Activated T-cell treated with anti-CD3 and anti-CD28 coated beads, Interleukin-2, amount 50 U/mL, for 24 hours (primary cell): Measurements from ENCODE around the gene SPCS2.
"Not testable (repeated sequence)": the region's sequence is repeated elsewhere in the genome, so short reads cannot be mapped to it uniquely, and the experiment has no call there.

ENCODE experiments used
- DNase-seq: peaks from one replicate; pipeline ENCODE4 v3.0.0-alpha.2; 2020
- H3K27ac Mint-ChIP-seq: 2 replicates; pipeline ENCODE4 v1.8.0; 2020; ENCODE audit warnings: mild to moderate bottlenecking, mixed read lengths
- H3K27me3 Mint-ChIP-seq: 2 replicates; pipeline ENCODE4 v1.8.0; 2020; ENCODE audit warnings: mixed read lengths
- H3K36me3 Mint-ChIP-seq: 2 replicates; pipeline ENCODE4 v1.8.0; 2020; ENCODE audit warnings: low read depth, mixed read lengths
- H3K4me1 Mint-ChIP-seq: 2 replicates; pipeline ENCODE4 v1.8.0; 2020; ENCODE audit warnings: low read depth, mixed read lengths
- H3K4me3 Mint-ChIP-seq: 2 replicates; pipeline ENCODE4 v1.8.0; 2020; ENCODE audit warnings: mild to moderate bottlenecking, moderate library complexity, mixed read lengths
- H3K9me3 Mint-ChIP-seq: 2 replicates; pipeline ENCODE4 v1.8.0; 2020; ENCODE audit warnings: mixed read lengths

Gene SPCS2

GRCh38 chr11:74960128-74960527, 11.1 kb downstream of the SPCS2 start:
- peaks cover 84% of the 10 kb centered on the region for H3K36me3 Mint-ChIP-seq
- not testable (repeated sequence) for H3K9me3 Mint-ChIP-seq, H3K27me3 Mint-ChIP-seq, DNase-seq, H3K27ac Mint-ChIP-seq, H3K4me3 Mint-ChIP-seq
- peaks cover 74% of the 10 kb centered on the region for H3K4me1 Mint-ChIP-seq

- H3K4me1 Mint-ChIP-seq, result peaks cover 21% of the 10 kb centered on the region
- no peaks in the 10 kb centered on the region for H3K27me3 Mint-ChIP-seq
- no peak for DNase-seq
- peak overlapping the region; percentile 29 for H3K27ac Mint-ChIP-seq
- no peak overlapping the region for H3K4me3 Mint-ChIP-seq
- no peaks in the 10 kb centered on the region for H3K9me3 Mint-ChIP-seq
- peaks cover 88% of the 10 kb centered on the region for H3K36me3 Mint-ChIP-seq
Observed at GRCh38 chr11:74966651-74967050, 17.6 kb downstream of the SPCS2 start.

GRCh38 chr11:74970852-74971395, 21.9 kb downstream of the SPCS2 start:
- H3K4me1 Mint-ChIP-seq, result peaks cover 1% of the 10 kb centered on the region
- H3K27me3 Mint-ChIP-seq, result no peaks in the 10 kb centered on the region
- H3K27ac Mint-ChIP-seq, result no peak overlapping the region
- peaks cover 91% of the 10 kb centered on the region for H3K36me3 Mint-ChIP-seq
- no peak for DNase-seq
- no peaks in the 10 kb centered on the region for H3K9me3 Mint-ChIP-seq
- H3K4me3 Mint-ChIP-seq, result no peak overlapping the region

- Mint-ChIP-seq H3K9me3 (no peaks in the 10 kb centered on the region), H3K27ac (no peak overlapping the region), H3K27me3 (no peaks in the 10 kb centered on the region), H3K4me1 (peaks cover 1% of the 10 kb centered on the region), H3K4me3 (no peak overlapping the region), H3K36me3 (peaks cover 91% of the 10 kb centered on the region)
- no peak for DNase-seq
Observed at GRCh38 chr11:74971424-74971823, 22.4 kb downstream of the SPCS2 start.

DNA sequence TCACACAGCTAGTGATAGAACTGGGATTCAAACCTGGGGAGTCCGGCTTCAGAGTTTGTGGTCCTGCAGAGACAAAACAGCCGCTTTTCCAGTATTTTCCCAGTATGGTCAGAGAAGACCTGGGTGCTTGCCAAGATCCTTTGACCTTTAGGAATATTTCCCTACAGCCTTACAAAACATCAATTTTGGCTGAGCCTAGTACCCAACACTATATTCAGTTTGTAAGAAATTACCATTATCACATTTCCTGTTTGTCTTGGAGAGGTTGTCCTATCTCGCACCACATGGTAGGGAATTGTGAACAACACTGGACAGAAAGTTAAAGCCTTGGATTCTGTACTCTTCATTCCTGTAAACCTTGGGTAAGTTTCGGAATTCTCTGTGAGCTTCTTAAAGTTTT, 29.0 kb downstream of the SPCS2 start:
- H3K36me3 Mint-ChIP-seq, result peaks cover 73% of the 10 kb centered on the region

DNA sequence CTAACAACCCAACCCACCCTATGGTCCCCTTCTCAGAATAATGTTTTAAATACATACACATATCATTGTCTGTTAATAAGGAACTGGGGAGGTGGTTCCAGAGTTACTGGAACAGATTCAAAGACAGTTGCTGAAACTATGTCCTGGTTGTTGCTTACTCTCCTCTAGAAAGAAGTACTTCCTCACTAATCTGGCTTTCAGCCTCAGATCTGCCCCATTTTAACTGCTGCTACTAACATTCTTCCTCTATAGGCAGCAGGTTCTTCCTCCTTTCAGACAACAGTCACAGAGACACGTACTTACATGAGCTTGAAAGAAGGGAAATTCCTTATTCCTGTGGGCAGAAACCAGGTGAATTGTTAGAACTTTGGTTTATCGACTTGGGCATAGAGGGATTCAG, 31.6 kb downstream of the SPCS2 start:
- Mint-ChIP-seq H3K36me3 (peaks cover 48% of the 10 kb centered on the region), H3K4me1 (no peaks in the 10 kb centered on the region), H3K9me3 (no peaks in the 10 kb centered on the region), H3K4me3 (no peak overlapping the region), H3K27ac (no peak overlapping the region), H3K27me3 (no peaks in the 10 kb centered on the region)
- DNase-seq, result no peak

More for the DNA sequence above, 29.0 kb downstream of the SPCS2 start:
- Mint-ChIP-seq H3K27me3 (no peaks in the 10 kb centered on the region), H3K4me1 (no peaks in the 10 kb centered on the region), H3K27ac (no peak overlapping the region), H3K9me3 (no peaks in the 10 kb centered on the region), H3K4me3 (no peak overlapping the region)
- DNase-seq, result no peak

DNA sequence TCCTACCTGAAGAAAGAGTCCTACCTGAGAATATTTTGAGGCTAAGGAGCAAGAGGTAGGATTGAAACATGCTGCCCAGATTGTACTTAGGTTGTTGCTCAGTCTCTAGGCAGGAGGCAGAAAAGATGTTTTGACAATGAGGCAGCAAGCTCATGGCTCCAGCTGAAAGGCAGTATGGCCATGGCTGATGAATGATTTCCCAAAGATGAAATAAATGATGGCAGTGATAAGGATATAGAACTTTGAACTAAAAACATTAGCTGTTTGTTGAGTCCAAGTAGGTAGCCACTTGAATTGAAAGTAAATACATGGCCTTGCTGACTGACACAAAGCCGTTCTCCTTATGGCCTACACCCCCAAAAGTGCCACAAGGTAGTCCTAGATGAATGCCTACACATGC, 32.8 kb downstream of the SPCS2 start:
- Mint-ChIP-seq H3K4me1 (no peaks in the 10 kb centered on the region), H3K27ac (no peak overlapping the region), H3K27me3 (no peaks in the 10 kb centered on the region), H3K9me3 (no peaks in the 10 kb centered on the region), H3K4me3 (no peak overlapping the region), H3K36me3 (peaks cover 36% of the 10 kb centered on the region)
- DNase-seq, result no peak

DNA sequence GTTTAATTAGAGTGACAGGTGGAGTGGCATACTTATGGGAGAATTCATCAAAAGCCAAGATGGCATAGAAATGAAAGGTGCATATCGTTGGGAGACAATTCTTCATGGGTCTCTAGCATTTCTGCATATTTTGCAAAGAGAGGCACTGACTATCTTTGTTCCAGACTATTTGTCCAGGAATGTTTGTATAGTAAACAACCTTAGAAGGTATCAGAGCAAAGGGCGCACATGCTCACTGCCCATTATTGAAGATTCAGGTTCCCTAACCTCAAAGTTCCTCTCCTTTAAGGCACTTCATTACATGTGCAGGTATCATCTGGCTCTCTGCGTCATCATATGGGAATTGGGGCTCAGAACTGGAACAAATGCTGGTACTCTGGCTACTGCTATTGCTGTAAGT, 35.0 kb downstream of the SPCS2 start:
- H3K9me3 Mint-ChIP-seq, result no peaks in the 10 kb centered on the region
- H3K27me3 Mint-ChIP-seq, result no peaks in the 10 kb centered on the region
- no peak overlapping the region for H3K27ac Mint-ChIP-seq
- peaks cover 3% of the 10 kb centered on the region for H3K4me1 Mint-ChIP-seq
- DNase-seq, result no peak
- H3K36me3 Mint-ChIP-seq, result peaks cover 24% of the 10 kb centered on the region
- no peak overlapping the region for H3K4me3 Mint-ChIP-seq

DNA sequence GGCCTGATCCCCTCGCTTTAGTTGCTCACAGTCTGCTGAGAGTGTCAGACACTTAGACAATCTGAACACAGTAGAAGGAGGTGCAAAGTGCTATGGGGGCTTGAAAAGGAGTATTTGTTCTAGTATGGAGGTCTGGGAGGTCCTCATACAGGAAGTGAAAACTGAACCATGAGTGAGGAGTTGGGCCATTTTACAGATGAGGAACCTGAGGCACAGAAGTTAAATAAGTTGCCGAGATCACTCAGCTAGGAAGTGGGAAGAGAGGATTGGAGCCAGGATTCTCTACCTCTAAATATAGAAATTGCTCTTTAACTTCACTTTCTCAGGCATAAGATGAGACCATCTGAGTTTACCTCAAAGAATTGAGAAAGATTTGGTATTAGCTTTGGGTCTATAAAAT, 35.7 kb downstream of the SPCS2 start:
- no peak overlapping the region for H3K4me3 Mint-ChIP-seq
- H3K27me3 Mint-ChIP-seq, result no peaks in the 10 kb centered on the region
- H3K9me3 Mint-ChIP-seq, result no peaks in the 10 kb centered on the region
- H3K27ac Mint-ChIP-seq, result peak overlapping the region; percentile 47
- no peak for DNase-seq
- H3K4me1 Mint-ChIP-seq, result peaks cover 7% of the 10 kb centered on the region
- H3K36me3 Mint-ChIP-seq, result peaks cover 21% of the 10 kb centered on the region

GRCh38 chr11:74988541-74989259, 39.6 kb downstream of the SPCS2 start, which contains the start of gene NEU3:
NEU3 (plus strand) TSS chr11:74988933; CDS start chr11:74989061, 128 bp downstream.
- H3K36me3 Mint-ChIP-seq, result peaks cover 26% of the 10 kb centered on the region
- H3K9me3 Mint-ChIP-seq, result no peaks in the 10 kb centered on the region
- H3K27ac Mint-ChIP-seq, result peak within 1 kb of the TSS; percentile 93
- peaks cover 32% of the 10 kb centered on the region for H3K4me1 Mint-ChIP-seq
- peak; percentile 86 for DNase-seq
- peak within 1 kb of the TSS; percentile 95 for H3K4me3 Mint-ChIP-seq
- H3K27me3 Mint-ChIP-seq, result no peaks in the 10 kb centered on the region

GRCh38 chr11:74989260-74989638, 40.2 kb downstream of the SPCS2 start:
- peak overlapping the region; percentile 93 for H3K27ac Mint-ChIP-seq
- no peaks in the 10 kb centered on the region for H3K9me3 Mint-ChIP-seq
- no peak for DNase-seq
- peaks cover 32% of the 10 kb centered on the region for H3K4me1 Mint-ChIP-seq
- H3K4me3 Mint-ChIP-seq, result peak overlapping the region; percentile 95
- H3K27me3 Mint-ChIP-seq, result no peaks in the 10 kb centered on the region
- peaks cover 32% of the 10 kb centered on the region for H3K36me3 Mint-ChIP-seq

DNA sequence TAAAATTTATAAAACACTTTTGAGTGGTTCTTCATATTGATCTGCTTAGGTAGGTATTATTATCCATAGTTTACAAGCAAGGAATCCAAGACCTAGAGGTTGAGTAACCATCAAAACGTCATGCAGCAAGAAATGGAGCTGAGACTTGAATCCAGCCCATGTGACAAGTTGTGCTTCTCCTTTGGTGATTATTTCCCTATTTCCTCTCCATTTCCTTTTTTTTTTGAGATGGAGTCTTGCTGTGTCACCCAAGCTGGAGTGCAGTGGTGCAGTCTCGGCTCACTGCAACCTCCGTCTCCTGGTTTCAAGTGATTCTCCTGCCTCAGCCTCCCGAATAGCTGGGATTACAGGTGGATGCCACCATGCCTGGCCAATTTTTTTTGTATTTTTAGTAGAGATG, 41.1 kb downstream of the SPCS2 start:
- Mint-ChIP-seq H3K4me3 (peak overlapping the region; percentile 95), H3K36me3 (peaks cover 41% of the 10 kb centered on the region), H3K4me1 (peaks cover 39% of the 10 kb centered on the region)
- H3K27me3 Mint-ChIP-seq, DNase-seq, H3K9me3 Mint-ChIP-seq, H3K27ac Mint-ChIP-seq: not testable (repeated sequence)

GRCh38 chr11:74990941-74991340, 41.9 kb downstream of the SPCS2 start:
- Mint-ChIP-seq H3K36me3 (peaks cover 48% of the 10 kb centered on the region), H3K4me1 (peaks cover 39% of the 10 kb centered on the region)

GRCh38 chr11:74992852-74993251, 43.8 kb downstream of the SPCS2 start:
- H3K4me3 Mint-ChIP-seq, result no peak overlapping the region
- H3K36me3 Mint-ChIP-seq, result peaks cover 64% of the 10 kb centered on the region
- DNase-seq, result no peak
- H3K4me1 Mint-ChIP-seq, result peaks cover 39% of the 10 kb centered on the region
- no peaks in the 10 kb centered on the region for H3K27me3 Mint-ChIP-seq
- no peaks in the 10 kb centered on the region for H3K9me3 Mint-ChIP-seq
- no peak overlapping the region for H3K27ac Mint-ChIP-seq

More at GRCh38 chr11:74990941-74991340, 41.9 kb downstream of the SPCS2 start:
- no peak for DNase-seq
- peak overlapping the region; percentile 95 for H3K4me3 Mint-ChIP-seq
- H3K27ac Mint-ChIP-seq, result no peak overlapping the region
- H3K27me3 Mint-ChIP-seq, result no peaks in the 10 kb centered on the region
- H3K9me3 Mint-ChIP-seq, result no peaks in the 10 kb centered on the region

DNA sequence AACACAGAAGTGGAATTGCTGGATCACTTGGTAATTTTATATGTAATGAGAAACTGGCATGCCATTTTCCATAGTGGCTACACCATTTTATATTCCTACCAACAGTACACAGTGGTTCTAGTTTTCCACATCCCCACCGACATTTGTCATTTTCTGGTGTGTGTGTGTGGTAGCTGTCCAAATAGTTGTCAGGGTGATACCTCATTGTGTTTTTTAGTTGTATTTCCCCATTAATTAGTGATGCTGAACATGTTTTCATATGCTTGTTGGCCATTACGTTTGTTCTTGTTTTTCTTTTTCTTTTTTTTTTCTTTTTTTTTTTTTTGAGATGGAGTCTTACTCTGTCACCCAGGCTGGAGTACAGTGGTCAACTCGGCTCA, 51.9 kb downstream of the SPCS2 start:
- DNase-seq, result no peak
- peaks cover 2% of the 10 kb centered on the region for H3K4me1 Mint-ChIP-seq
- peaks cover 82% of the 10 kb centered on the region for H3K36me3 Mint-ChIP-seq
- no peaks in the 10 kb centered on the region for H3K9me3 Mint-ChIP-seq
- H3K27me3 Mint-ChIP-seq, result no peaks in the 10 kb centered on the region
- no peak overlapping the region for H3K4me3 Mint-ChIP-seq
- H3K27ac Mint-ChIP-seq, result no peak overlapping the region
